Colonic mucosa (tissue), 4 donors: Measurements from ENCODE around the gene TFB1M. TPM values are rescaled to one million over a fixed set of nuclear protein-coding genes. Genes with fewer than 3 reads are reported as not detected.

ENCODE experiments used
- DNase-seq: peaks from one replicate; pipeline ENCODE4 v3.0.0-alpha.2; 2020
- H3K27ac ChIP-seq: fragments of 200-600 bp; one replicate; pipeline ENCODE4 v1.8.0; 2021
- H3K27me3 ChIP-seq: fragments of 200-600 bp; one replicate; pipeline ENCODE4 v1.8.0; 2021
- H3K36me3 ChIP-seq: fragments of 200-600 bp; one replicate; pipeline ENCODE4 v1.8.0; 2021
- H3K4me1 ChIP-seq: fragments of 200-600 bp; one replicate; pipeline ENCODE4 v1.8.0; 2021; ENCODE audit warnings: mild to moderate bottlenecking
- H3K4me3 ChIP-seq: fragments of 200-600 bp; one replicate; pipeline ENCODE4 v1.8.0; 2021
- H3K9ac ChIP-seq, 2 donors: one replicate each; pipeline ENCODE4 v1.7.0; 2013; ENCODE audit warnings: control low read depth in 2 of 2, low read depth in 2 of 2, low read length in 2 of 2
- H3K9me3 ChIP-seq: fragments of 200-600 bp; one replicate; pipeline ENCODE4 v1.8.0; 2021
- intact Hi-C: fragments of 100-400 bp; cut with DNase I; formaldehyde crosslinking; loops from one replicate; pipeline ENCODE4 v1.14.1; 2022
- total RNA-seq, 2 donors: library from RNA; stranded (reverse); fragmentation: NEBNext Ultra II Directional in 1 of 2; extraction: Animal tissue kit (Norgen Biotek cat#: 25700) in 1 of 2; gene quantifications; one replicate each; pipeline ENCODE4 v1.2.1, GENCODE V29; 2021
- TF ChIP-seq, protein P1 (sequence below): fragments of 200-600 bp; IDR thresholded peaks from one replicate; pipeline ENCODE4 v1.8.0; 2022; ENCODE audit warnings: antibody characterized with exemption, mild to moderate bottlenecking
- donor health status: healthy.
- donor health status: DM: no; HTN: no; CAD: no.
- donor health status: DM: no; HTN: no; CAD: no.

TFB1M gene
- total RNA-seq, 2 donors from 2014 or later: 17.8 to 27.9 TPM

DNA sequence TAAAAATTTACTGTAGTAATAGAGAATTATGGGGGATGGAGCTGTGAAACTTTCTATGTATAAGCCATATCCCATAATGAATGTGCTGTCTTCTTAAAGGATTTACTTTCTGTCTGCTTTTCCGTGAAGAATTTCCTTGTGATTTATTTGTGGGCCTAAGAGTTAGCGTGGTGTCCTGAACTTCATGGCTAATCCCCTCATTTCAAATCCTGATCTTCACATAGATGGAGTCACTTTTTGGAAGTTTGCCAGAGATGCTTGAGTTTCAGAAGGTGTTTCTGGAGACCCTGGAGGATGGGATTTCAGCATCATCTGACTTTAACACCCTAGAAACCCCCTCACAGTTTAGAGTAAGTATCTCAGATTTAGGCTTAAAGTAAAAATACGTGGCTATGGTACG lies 69.8 kb downstream of the TFB1M start:
- Histone ChIP-seq H3K27ac (no peak overlapping the region), H3K4me1 (no peaks in the 10 kb centered on the region), H3K36me3 (no peaks in the 10 kb centered on the region), H3K4me3 (no peak overlapping the region), H3K27me3 (no peaks in the 10 kb centered on the region), H3K9ac (no peak overlapping the region), H3K9me3 (no peaks in the 10 kb centered on the region)
- DNase-seq: no peak
- intact Hi-C loops: no loop called here
- TF ChIP-seq, protein P1, sequence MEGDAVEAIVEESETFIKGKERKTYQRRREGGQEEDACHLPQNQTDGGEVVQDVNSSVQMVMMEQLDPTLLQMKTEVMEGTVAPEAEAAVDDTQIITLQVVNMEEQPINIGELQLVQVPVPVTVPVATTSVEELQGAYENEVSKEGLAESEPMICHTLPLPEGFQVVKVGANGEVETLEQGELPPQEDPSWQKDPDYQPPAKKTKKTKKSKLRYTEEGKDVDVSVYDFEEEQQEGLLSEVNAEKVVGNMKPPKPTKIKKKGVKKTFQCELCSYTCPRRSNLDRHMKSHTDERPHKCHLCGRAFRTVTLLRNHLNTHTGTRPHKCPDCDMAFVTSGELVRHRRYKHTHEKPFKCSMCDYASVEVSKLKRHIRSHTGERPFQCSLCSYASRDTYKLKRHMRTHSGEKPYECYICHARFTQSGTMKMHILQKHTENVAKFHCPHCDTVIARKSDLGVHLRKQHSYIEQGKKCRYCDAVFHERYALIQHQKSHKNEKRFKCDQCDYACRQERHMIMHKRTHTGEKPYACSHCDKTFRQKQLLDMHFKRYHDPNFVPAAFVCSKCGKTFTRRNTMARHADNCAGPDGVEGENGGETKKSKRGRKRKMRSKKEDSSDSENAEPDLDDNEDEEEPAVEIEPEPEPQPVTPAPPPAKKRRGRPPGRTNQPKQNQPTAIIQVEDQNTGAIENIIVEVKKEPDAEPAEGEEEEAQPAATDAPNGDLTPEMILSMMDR: no peak

DNA sequence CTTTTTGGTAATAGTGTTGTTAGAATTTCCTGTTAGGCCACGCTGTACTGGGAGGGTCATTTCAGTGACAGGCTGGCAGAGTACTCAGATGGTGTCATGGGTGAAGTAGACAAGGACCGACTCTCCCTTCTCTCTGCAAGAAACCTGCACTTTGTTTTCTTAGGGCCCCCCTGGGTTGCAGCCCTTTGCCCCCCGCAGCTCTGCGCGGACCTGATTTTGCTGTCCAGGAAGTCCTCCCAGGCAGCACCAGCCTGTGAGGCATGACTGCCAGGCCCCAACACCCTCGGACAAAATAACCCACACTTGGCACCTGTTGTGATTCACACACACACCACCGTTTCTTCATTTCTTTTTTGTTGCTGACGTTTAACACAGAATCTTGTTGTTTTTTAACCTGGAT lies 72.3 kb downstream of the TFB1M start:
- Histone ChIP-seq H3K4me1 (no peaks in the 10 kb centered on the region), H3K9me3 (no peaks in the 10 kb centered on the region), H3K27me3 (no peaks in the 10 kb centered on the region), H3K4me3 (no peak overlapping the region), H3K27ac (no peak overlapping the region), H3K9ac (no peak overlapping the region), H3K36me3 (no peaks in the 10 kb centered on the region)
- TF ChIP-seq, protein P1: no peak
- intact Hi-C loops: no loop called here
- no peak for DNase-seq

DNA sequence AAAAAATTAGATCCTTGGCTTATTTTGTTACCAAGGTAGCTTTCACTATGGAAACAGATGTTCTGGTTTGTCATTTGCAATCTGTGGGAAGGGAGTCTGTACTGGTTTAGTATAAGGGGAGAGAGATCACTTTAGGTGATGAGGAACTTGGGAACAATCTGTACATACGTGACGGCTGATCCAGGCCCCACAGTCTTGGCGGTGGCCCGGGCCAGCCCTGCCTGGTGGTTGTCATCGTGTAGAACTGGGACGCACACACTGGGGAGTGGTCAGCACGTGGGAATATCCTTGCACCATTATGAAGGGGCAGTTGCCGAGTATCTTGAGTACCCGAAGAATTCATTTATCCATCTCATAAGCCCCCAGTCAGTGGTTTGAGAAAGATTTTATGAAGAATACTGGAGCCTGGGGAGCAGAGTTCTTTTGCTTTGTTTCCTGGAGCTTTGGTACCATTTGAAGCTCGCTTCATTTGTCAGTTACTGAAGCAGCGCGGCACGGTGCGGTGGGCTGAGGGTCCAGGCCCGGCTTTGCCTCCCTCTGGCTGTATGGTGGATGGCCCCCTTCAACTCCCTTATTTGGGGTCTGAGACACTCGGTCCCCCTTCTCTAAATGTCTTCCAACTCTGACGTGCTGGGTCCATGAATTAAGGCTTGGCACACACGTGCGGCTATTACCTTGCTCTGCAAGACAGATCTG lies 73.2 kb downstream of the TFB1M start:
- H3K4me1 ChIP-seq: no peaks in the 10 kb centered on the region
- DNase-seq: no peak
- H3K36me3 ChIP-seq: no peaks in the 10 kb centered on the region
- TF ChIP-seq, protein P1: no peak
- intact Hi-C loops: no loop called here
- no peaks in the 10 kb centered on the region for H3K27me3 ChIP-seq
- H3K27ac ChIP-seq: no peak overlapping the region
- no peaks in the 10 kb centered on the region for H3K9me3 ChIP-seq
- H3K4me3 ChIP-seq: no peak overlapping the region
- H3K9ac ChIP-seq: no peak overlapping the region

DNA sequence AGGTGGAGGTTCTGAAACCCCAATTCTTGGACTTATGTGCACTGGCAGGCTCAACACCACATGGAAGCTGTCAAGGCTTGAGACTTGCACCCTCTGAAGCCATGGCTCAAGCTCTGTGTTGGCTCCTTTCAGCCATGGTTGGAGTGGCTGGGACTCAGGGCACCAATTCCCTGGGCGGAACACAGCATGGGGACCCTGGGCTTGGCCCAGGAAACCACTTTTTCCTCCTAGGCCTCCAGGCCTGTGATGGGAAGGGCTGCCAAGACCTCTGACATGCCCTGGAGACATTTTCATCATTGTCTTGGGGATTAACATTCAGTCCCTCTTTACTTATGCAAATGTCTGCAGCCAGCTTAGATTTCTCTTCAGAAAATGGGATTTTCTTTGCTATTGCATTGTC lies 76.7 kb downstream of the TFB1M start:
- no peaks in the 10 kb centered on the region for H3K9me3 ChIP-seq
- no peaks in the 10 kb centered on the region for H3K36me3 ChIP-seq
- H3K27me3 ChIP-seq: no peaks in the 10 kb centered on the region
- no peak for DNase-seq
- TF ChIP-seq, protein P1: no peak
- intact Hi-C loops: no loop called here
- H3K4me1 ChIP-seq: no peaks in the 10 kb centered on the region
- H3K4me3 ChIP-seq: no peak overlapping the region
- no peak overlapping the region for H3K9ac ChIP-seq
- H3K27ac ChIP-seq: no peak overlapping the region

DNA sequence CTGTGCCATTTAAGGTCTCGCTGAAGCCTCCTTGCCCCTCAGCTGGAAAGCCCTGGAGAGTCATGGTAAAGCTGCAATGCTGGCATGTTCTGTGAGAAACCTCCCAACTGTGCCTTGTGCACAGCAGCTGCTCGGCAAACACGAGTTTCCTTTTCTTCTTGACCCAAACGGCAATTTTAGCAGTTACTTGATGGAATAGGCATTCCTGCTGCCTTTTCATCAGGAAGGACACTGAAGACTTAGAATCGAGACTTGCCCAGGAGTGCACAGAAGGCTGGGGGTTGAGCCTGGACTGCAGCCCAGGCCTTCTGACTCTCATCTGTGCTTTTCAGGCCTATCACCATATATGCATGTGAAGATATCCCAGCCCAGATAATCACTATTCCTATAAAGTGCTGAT lies 79.2 kb downstream of the TFB1M start:
- H3K36me3 ChIP-seq: no peaks in the 10 kb centered on the region
- no peak overlapping the region for H3K4me3 ChIP-seq
- intact Hi-C loops: no loop called here
- no peak overlapping the region for H3K9ac ChIP-seq
- H3K27ac ChIP-seq: no peak overlapping the region
- no peaks in the 10 kb centered on the region for H3K27me3 ChIP-seq
- no peaks in the 10 kb centered on the region for H3K4me1 ChIP-seq
- TF ChIP-seq, protein P1: no peak
- no peak for DNase-seq
- H3K9me3 ChIP-seq: no peaks in the 10 kb centered on the region
